TTC549 (cell line): ENCODE results near the gene RASAL2.
"Not testable (repeated sequence)": the region's sequence is repeated elsewhere in the genome, so short reads cannot be mapped to it uniquely, and the experiment has no call there.

Experiments
- FAIRE-seq: peaks from 2 replicates; lab custom pipeline; 2012; peaks lifted over from hg19 to GRCh38; lab: Jason Lieb, UNC

The RASAL2 gene

GRCh38 chr1:178238722-178239510 lies 145.0 kb downstream of the RASAL2 start:
- FAIRE-seq, result peak; percentile 73

- no peak for FAIRE-seq
Observed at GRCh38 chr1:178241057-178241456, 147.2 kb downstream of the RASAL2 start.

- FAIRE-seq, result no peak
Observed at GRCh38 chr1:178241837-178242236, 147.9 kb downstream of the RASAL2 start.

GRCh38 chr1:178243119-178243518 lies 149.2 kb downstream of the RASAL2 start:
- no peak for FAIRE-seq

- no peak for FAIRE-seq
Observed at GRCh38 chr1:178243890-178244289, 150.0 kb downstream of the RASAL2 start.

GRCh38 chr1:178248284-178248683 lies 154.4 kb downstream of the RASAL2 start:
- not testable (repeated sequence) for FAIRE-seq

- FAIRE-seq, result not testable (repeated sequence)
Observed at GRCh38 chr1:178253581-178253980, 159.7 kb downstream of the RASAL2 start.

- no peak for FAIRE-seq
Observed at GRCh38 chr1:178254433-178254832, 160.5 kb downstream of the RASAL2 start.

- peak; percentile 56 for FAIRE-seq
Observed at GRCh38 chr1:178258536-178258935, 164.6 kb downstream of the RASAL2 start.

- FAIRE-seq, result no peak
Observed at GRCh38 chr1:178262120-178262500, 168.2 kb downstream of the RASAL2 start.

- no peak for FAIRE-seq
Observed at GRCh38 chr1:178263341-178263740, 169.4 kb downstream of the RASAL2 start.

- no peak for FAIRE-seq
Observed at GRCh38 chr1:178266113-178266512, 172.2 kb downstream of the RASAL2 start.

- no peak for FAIRE-seq
Observed at GRCh38 chr1:178266619-178267066, 172.7 kb downstream of the RASAL2 start.

- FAIRE-seq, result no peak
Observed at GRCh38 chr1:178267646-178268094, 173.8 kb downstream of the RASAL2 start.

- FAIRE-seq, result no peak
Observed at GRCh38 chr1:178271471-178271870, 177.6 kb downstream of the RASAL2 start.

GRCh38 chr1:178273707-178274410 lies 180.0 kb downstream of the RASAL2 start:
- FAIRE-seq, result no peak

- no peak for FAIRE-seq
Observed at GRCh38 chr1:178275049-178275448, 181.1 kb downstream of the RASAL2 start.

- FAIRE-seq, result no peak
Observed at GRCh38 chr1:178275553-178275952, 181.6 kb downstream of the RASAL2 start.

GRCh38 chr1:178277793-178278530 lies 184.1 kb downstream of the RASAL2 start:
- FAIRE-seq, result no peak

- peak; percentile 74 for FAIRE-seq
Observed at GRCh38 chr1:178278916-178279686, 185.2 kb downstream of the RASAL2 start.

- FAIRE-seq, result peak; percentile 94
Observed at GRCh38 chr1:178282949-178283367, 189.1 kb downstream of the RASAL2 start.

- no peak for FAIRE-seq
Observed at GRCh38 chr1:178283409-178283808, 189.5 kb downstream of the RASAL2 start.
